AG09319 (cell line): ENCODE results near the gene CCDC3.

ENCODE experiments used
- DNase-seq: peaks from one replicate; pipeline ENCODE4 v3.0.0-alpha.2; 2010; ENCODE audit warnings: low read depth; ENCODE audit errors: extremely low read depth
- TF ChIP-seq, protein P1 (sequence below): IDR thresholded peaks from 2 replicates; pipeline ENCODE4 v1.5.1; 2011; ENCODE audit warnings: low read depth, mild to moderate bottlenecking, inconsistent platforms, low read length, moderate library complexity

The CCDC3 gene

GRCh38 chr10:12940791-12941190, 60.7 kb downstream of the CCDC3 start:
- no peak for DNase-seq
- TF ChIP-seq, protein P1, sequence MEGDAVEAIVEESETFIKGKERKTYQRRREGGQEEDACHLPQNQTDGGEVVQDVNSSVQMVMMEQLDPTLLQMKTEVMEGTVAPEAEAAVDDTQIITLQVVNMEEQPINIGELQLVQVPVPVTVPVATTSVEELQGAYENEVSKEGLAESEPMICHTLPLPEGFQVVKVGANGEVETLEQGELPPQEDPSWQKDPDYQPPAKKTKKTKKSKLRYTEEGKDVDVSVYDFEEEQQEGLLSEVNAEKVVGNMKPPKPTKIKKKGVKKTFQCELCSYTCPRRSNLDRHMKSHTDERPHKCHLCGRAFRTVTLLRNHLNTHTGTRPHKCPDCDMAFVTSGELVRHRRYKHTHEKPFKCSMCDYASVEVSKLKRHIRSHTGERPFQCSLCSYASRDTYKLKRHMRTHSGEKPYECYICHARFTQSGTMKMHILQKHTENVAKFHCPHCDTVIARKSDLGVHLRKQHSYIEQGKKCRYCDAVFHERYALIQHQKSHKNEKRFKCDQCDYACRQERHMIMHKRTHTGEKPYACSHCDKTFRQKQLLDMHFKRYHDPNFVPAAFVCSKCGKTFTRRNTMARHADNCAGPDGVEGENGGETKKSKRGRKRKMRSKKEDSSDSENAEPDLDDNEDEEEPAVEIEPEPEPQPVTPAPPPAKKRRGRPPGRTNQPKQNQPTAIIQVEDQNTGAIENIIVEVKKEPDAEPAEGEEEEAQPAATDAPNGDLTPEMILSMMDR: no peak

DNA sequence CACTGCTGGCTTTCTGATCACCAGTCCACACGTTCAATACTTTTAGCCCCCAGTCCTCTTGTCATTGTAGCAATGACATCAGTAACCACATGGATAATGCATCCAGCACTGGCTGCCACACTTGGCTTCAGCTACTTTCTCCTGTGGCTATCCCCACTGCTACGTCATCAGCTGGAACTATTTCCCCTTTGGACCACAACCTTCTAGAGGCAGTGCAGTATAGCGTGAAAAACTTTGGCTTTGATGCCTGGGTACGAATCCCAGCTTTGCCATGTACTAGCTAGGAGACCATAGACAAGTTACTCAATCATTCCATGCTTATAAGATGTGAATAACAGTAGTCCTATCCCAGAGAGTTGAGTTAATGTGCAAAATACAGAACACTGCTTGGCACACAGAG, 63.2 kb downstream of the CCDC3 start:
- TF ChIP-seq, protein P1: no peak
- no peak for DNase-seq

DNA sequence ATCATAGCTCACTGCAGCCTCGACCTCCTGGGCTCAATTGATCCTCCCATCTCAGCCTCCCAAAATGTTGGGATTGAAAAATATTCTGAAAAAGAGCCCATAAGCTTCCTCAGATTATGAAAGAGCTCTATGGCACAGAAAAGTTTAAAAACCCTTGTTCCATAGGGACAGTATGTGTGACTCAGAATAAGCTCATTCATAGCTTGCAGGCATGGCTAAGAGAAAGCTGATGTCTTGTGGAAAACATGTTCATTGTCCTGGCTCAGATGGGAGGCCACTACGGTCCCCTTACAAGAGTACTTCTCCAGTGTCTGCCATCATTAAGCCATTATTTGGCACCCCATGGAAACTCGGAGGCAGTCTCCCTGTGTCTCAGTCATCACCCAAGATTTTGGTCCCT, 64.0 kb downstream of the CCDC3 start:
- TF ChIP-seq, protein P1: no peak
- DNase-seq: no peak

DNA sequence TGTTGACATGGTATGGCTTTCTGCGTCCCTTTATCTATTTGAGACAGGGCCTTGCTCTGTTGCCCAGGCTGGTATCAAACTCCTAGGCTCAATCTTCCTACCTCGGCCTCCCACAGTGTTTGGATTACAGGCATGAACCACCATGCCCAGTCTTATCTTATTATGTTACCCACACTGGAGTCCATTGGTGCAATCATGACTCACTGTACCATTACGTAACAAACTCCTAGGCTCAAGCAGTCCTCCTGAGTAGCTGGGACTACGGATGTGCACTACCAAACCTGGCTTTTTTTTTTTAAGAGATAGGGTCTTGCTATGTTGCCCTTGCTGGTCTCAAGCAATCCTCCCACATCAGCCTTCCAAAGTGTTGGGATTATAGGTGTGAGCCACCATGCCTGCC, 66.7 kb downstream of the CCDC3 start:
- DNase-seq: no peak
- TF ChIP-seq, protein P1: no peak

GRCh38 chr10:12929381-12929780, 72.1 kb downstream of the CCDC3 start:
- DNase-seq: no peak
- TF ChIP-seq, protein P1: no peak

DNA sequence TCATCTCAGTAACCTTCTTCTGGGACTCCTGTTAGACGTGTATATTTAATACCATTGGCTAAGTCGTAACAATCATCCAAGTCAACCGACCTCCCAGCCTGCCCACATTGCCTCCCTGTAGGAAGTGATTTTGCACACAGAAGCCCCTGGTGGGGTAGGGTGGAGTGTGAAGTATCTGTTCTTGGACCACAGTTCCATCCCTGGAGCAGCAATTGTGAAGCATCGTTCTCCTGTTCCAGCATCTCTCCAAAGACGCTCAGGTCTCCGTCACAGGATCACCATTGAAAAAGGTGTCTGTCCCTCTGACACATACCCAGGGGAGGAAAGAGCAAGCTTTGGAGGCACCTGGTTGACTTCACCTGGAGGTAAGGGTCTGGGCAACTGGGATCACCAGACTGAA, 72.9 kb downstream of the CCDC3 start:
- DNase-seq: no peak
- TF ChIP-seq, protein P1: no peak

GRCh38 chr10:12927896-12928295, 73.6 kb downstream of the CCDC3 start:
- TF ChIP-seq, protein P1: no peak
- DNase-seq: no peak

DNA sequence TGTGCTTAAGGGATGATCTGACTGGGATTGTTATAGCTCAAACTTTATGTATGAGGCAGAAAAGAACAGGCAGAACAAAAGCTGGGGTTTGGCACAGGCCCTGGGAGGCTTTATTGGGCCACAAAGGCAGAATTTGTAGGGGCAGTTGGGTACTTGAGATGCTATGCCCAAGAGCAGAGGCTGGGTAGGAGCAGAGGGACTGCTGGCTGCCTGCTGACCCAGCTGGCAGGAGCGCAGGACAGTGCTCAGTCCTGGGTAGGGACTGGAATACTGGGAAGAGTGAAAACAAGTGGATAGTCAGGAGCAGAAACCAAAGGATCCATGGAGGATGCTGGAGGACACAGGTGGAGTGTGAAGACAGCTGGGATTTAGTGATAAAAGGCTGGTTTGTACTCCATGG, 75.7 kb downstream of the CCDC3 start:
- TF ChIP-seq, protein P1: no peak
- DNase-seq: no peak
